ENCODE measurements around the gene SP7.

- TF ChIP-seq POLR2A (IDR thresholded peaks at IDR 0.05), result no peak
- no peak for TF ChIP-seq CTCF (IDR thresholded peaks at IDR 0.05)
- TF ChIP-seq POLR2AphosphoS5 (IDR thresholded peaks at IDR 0.05), result no peak
- TF ChIP-seq EP300 (IDR thresholded peaks at IDR 0.05), result no peak
Observed at GRCh38 chr12:53344487-53344823, 8.3 kb upstream of the SP7 start.
